NCI-H128 (cell line): Measurements from ENCODE around the gene CMPK2.
"Not testable (repeated sequence)": the region's sequence is repeated elsewhere in the genome, so short reads cannot be mapped to it uniquely, and the experiment has no call there.

Experiments used
- DNase-seq: peaks from one replicate; lab custom pipeline; 2025; ENCODE audit not compliant: unreplicated experiment; lab: John Stamatoyannopoulos, UW

CMPK2 gene

GRCh38 chr2:6865346-6866274 is at the start of gene CMPK2:
Gene CMPK2, minus strand, starts transcription at chr2:6865907. Its CDS starts 211 bp downstream, at chr2:6865696.
- no peak for DNase-seq

- no peak for DNase-seq
Observed at GRCh38 chr2:6915399-6915798, 49.7 kb upstream of the CMPK2 start.

- no peak for DNase-seq
Observed at GRCh38 chr2:6914828-6915227, 49.1 kb upstream of the CMPK2 start.

- DNase-seq, result no peak
Observed at GRCh38 chr2:6913415-6914157, 47.9 kb upstream of the CMPK2 start.

- no peak for DNase-seq
Observed at GRCh38 chr2:6911721-6912120, 46.0 kb upstream of the CMPK2 start.

- DNase-seq, result no peak
Observed at GRCh38 chr2:6909431-6910385, 44.0 kb upstream of the CMPK2 start.

- DNase-seq, result no peak
Observed at GRCh38 chr2:6908291-6908690, 42.6 kb upstream of the CMPK2 start.

- DNase-seq, result no peak
Observed at GRCh38 chr2:6906165-6906741, 40.5 kb upstream of the CMPK2 start.

GRCh38 chr2:6905668-6906067 is 40.0 kb upstream of the CMPK2 start:
- DNase-seq, result no peak

- not testable (repeated sequence) for DNase-seq
Observed at GRCh38 chr2:6902581-6902980, 36.9 kb upstream of the CMPK2 start.

- no peak for DNase-seq
Observed at GRCh38 chr2:6896930-6897759, 31.4 kb upstream of the CMPK2 start.

- DNase-seq, result no peak
Observed at GRCh38 chr2:6893876-6894482, 28.3 kb upstream of the CMPK2 start.

- DNase-seq, result no peak
Observed at GRCh38 chr2:6888724-6889123, 23.0 kb upstream of the CMPK2 start.

GRCh38 chr2:6887751-6888192 is 22.1 kb upstream of the CMPK2 start:
- DNase-seq, result no peak

- DNase-seq, result no peak
Observed at GRCh38 chr2:6885968-6886367, 20.3 kb upstream of the CMPK2 start.

- no peak for DNase-seq
Observed at GRCh38 chr2:6885551-6885950, 19.8 kb upstream of the CMPK2 start.

- DNase-seq, result no peak
Observed at GRCh38 chr2:6883448-6884122, 17.9 kb upstream of the CMPK2 start.

- no peak for DNase-seq
Observed at GRCh38 chr2:6881516-6881915, 15.8 kb upstream of the CMPK2 start.

GRCh38 chr2:6881046-6881445 is 15.3 kb upstream of the CMPK2 start:
- no peak for DNase-seq
